ENCODE results near the gene GPBP1L1.

The GPBP1L1 gene

GRCh38 chr1:45617618-45618017, 68.7 kb downstream of the GPBP1L1 start:
- Histone ChIP-seq H3K4me3 (ENCODE audit: low read depth, low read length) (no peak overlapping the region), H3K36me3 (peaks cover 77% of the 10 kb centered on the region), H3K27ac (no peak overlapping the region), H3K9me3 (ENCODE audit: severe bottlenecking) (no peaks in the 10 kb centered on the region), H3K27me3 (ENCODE audit: insufficient read depth, low read depth, severe bottlenecking) (no peaks in the 10 kb centered on the region)
- no peak for DNase-seq
- no peak for TF ChIP-seq CTCF (IDR thresholded peaks at IDR 0.05; ENCODE audit: low read depth, low read length)

- Histone ChIP-seq H3K27me3 (ENCODE audit: insufficient read depth, low read depth, severe bottlenecking) (no peaks in the 10 kb centered on the region), H3K9me3 (ENCODE audit: severe bottlenecking) (no peaks in the 10 kb centered on the region), H3K4me3 (ENCODE audit: low read depth, low read length) (no peak overlapping the region), H3K27ac (no peak overlapping the region), H3K36me3 (peaks cover 84% of the 10 kb centered on the region)
- DNase-seq: no peak
- no peak for TF ChIP-seq CTCF (IDR thresholded peaks at IDR 0.05; ENCODE audit: low read depth, low read length)
These were observed 70.4 kb downstream of the GPBP1L1 start for GRCh38 chr1:45615885-45616284.

- Histone ChIP-seq H3K27ac (no peak overlapping the region), H3K9me3 (ENCODE audit: severe bottlenecking) (no peaks in the 10 kb centered on the region), H3K36me3 (peaks cover 89% of the 10 kb centered on the region), H3K4me3 (ENCODE audit: low read depth, low read length) (no peak overlapping the region), H3K27me3 (ENCODE audit: insufficient read depth, low read depth, severe bottlenecking) (no peaks in the 10 kb centered on the region)
- no peak for TF ChIP-seq CTCF (IDR thresholded peaks at IDR 0.05; ENCODE audit: low read depth, low read length)
- no peak for DNase-seq
These were observed 73.3 kb downstream of the GPBP1L1 start for GRCh38 chr1:45612941-45613579.

GRCh38 chr1:45610589-45611226, 75.6 kb downstream of the GPBP1L1 start:
- H3K27me3 ChIP-seq (ENCODE audit: insufficient read depth, low read depth, severe bottlenecking): no peaks in the 10 kb centered on the region
- TF ChIP-seq CTCF (IDR thresholded peaks at IDR 0.05; ENCODE audit: low read depth, low read length): no peak
- H3K4me3 ChIP-seq (ENCODE audit: low read depth, low read length): no peak overlapping the region
- no peak overlapping the region for H3K27ac ChIP-seq
- DNase-seq: no peak
- no peaks in the 10 kb centered on the region for H3K9me3 ChIP-seq (ENCODE audit: severe bottlenecking)
- H3K36me3 ChIP-seq: peaks cover 88% of the 10 kb centered on the region

GRCh38 chr1:45608175-45609156, 77.9 kb downstream of the GPBP1L1 start:
- Histone ChIP-seq H3K27me3 (ENCODE audit: insufficient read depth, low read depth, severe bottlenecking) (no peaks in the 10 kb centered on the region), H3K4me3 (ENCODE audit: low read depth, low read length) (no peak overlapping the region), H3K36me3 (peaks cover 87% of the 10 kb centered on the region), H3K27ac (no peak overlapping the region), H3K9me3 (ENCODE audit: severe bottlenecking) (no peaks in the 10 kb centered on the region)
- DNase-seq: no peak
- no peak for TF ChIP-seq CTCF (IDR thresholded peaks at IDR 0.05; ENCODE audit: low read depth, low read length)

All from WERI-Rb-1 (cell line).